ENCODE results near the gene LRP2BP.

The LRP2BP gene

DNA sequence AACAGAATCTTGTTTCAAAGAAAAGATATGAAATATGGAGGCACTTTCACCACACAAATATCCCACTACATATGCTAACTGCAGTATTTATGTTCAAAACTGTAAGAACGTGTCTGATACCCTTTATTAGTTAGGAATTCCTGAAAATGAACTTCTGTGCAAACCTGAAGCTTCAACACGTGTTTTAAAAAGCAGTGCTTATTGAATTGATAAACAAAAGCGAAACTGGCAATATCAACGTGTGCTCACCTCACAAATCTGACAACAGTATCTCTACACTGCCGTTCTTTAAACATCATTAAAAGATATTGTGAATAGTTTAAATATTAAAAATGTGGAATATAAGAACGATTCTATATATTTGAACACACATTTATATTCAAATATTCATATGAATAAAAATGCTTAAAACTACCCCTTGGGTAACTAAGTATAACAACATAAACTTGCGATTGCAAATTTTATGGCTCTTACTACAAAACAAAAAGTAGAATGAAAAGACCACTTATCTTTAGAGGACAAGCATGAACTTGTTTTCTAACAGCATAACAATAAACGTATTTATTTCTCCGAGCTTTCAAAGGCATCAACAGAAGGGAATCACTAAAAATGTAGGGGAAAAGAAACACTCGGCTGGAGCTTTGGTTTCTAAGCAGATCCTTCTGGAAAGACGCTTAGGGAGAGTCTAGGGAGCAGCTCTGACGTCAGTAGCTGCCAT, at the start of gene LRP2BP:
Gene LRP2BP, minus strand, starts transcription at position 687 of the 718 bp plus-strand sequence. CDS start 17,738 bp downstream, outside the sequence.
- DNase-seq (ENCODE audit: low read depth in 2 of 2): no peak

DNA sequence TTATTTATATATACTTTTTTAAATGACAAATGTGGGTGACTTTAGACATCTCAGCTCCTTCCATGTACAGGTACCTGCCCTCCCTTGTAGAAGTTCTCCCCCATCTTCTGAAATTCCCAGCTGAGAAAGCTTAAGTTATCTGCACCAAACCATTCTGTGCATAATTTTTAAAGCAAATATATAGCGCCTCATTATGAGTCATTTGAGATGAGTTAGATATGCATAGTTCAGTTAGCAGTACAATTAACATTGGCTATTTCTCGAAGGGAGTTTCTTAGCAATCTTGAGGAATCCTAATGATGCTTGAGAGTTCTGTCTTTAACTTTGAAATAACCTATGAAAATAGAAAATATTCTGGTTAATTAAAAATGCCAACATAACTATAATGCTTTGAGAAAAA, 49.5 kb upstream of the LRP2BP start:
- no peak for DNase-seq (ENCODE audit: low read depth in 2 of 2)

DNA sequence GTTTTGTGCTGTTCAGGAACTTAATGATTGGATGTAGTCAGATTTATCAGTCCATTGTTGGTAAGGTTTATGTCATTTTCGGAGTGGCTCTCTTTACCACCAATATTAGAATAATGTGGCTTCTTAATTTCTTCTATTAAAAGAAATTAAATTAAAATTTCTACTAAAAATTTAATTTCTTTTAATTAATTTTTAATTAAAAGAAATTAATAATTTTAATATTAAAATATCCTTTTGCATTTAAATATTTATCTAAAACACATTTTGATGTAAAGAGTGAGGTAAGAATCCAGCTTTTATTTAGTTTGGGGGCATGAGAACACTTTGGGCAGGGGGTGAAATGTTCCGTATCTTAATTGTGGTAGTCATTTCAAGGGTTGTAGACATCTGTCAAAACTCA, 45.8 kb upstream of the LRP2BP start:
- DNase-seq (ENCODE audit: low read depth in 2 of 2): no peak

DNA sequence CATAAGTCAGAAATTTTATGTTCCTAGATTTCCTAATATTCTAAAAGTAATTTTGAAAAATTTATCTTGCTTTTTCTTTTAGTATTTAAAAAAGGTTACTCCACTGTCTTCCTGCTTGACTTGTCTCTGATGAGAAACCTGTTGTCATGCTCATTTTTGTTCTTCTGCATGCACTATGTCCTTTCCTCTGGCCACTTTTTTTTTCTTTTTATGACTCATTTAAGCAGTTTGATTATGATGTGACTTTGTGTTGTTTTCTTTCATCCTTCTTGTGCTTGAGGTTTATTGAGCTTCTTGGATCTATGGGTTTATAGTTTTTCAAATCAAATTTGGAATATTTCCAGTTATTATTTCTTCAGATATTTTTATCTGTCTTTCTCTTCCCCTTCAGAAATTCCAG, 42.1 kb upstream of the LRP2BP start:
- DNase-seq (ENCODE audit: low read depth in 2 of 2): no peak

DNA sequence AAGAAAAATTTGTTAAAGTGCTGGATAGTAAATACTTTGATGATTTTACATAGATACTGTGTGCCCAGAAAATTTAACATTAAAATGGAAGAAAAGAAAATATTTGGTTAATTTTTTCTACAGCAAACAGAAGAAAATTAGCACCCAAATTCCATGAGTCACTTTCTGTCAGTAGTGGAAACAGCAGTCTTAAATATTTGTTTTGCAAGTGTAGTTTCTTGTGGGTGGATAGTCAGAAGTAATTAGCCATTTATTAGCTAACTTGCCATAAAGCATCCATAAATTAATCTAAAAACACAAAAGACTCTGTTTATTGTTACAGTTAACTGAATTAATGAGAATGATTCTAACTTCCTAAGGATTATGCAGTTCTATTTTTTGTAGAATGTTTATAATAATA, 39.7 kb upstream of the LRP2BP start:
- DNase-seq (ENCODE audit: low read depth in 2 of 2): no peak

DNA sequence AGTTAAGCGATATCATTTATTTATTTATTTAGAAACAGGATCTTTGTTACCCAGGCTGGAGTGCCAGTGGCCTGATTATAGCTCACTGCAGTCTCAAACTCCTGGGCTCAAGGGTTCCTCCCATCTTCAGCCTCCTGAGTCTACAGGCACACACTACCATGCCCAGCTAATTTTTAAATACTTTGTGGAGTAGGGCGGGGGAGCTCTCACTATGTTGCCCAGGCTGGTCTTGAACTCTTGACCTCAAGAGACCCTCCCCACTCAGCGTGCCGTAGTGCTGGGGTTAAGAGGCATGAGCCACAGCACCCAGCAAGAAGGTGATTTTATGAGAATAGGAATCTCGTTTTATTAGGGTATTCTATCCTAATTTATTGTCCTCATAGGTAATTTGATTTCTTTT, 33.9 kb upstream of the LRP2BP start:
- DNase-seq (ENCODE audit: low read depth in 2 of 2): no peak

DNA sequence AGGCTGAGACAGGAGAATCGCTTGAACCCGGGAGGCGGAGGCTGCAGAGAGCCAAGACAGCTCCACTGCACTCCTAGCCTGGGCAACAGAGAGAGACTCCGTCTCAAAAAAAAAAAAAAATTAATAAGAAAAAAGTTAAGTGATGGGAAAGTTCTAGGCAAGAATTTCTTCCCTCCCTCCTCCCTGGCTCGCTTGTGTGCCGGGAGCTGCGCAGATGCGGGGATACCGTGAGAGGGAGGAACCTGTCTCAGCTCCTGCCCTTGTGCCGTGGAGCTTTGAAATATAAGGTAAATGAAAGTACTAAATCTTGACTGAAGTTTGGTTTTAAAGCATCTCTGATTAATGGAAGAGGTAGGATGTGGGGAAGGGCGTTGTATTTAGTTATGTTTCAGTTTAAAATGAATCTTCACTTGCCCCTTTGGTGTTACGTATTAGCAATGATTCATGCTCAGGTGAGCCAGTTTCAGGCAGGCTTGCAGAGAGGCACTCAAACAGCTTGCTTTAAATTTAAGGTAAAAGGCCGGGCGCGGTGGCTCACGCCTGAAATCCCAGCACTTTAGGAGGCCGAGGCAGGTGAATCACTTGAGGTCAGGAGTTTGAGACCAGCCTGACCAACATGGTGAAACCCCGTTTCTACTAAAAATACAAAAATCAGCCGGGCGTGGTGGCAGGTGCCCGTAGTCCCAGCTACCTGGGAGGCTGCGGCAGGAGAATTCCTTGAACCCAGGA, 31.4 kb upstream of the LRP2BP start:
- no peak for DNase-seq (ENCODE audit: low read depth in 2 of 2)

DNA sequence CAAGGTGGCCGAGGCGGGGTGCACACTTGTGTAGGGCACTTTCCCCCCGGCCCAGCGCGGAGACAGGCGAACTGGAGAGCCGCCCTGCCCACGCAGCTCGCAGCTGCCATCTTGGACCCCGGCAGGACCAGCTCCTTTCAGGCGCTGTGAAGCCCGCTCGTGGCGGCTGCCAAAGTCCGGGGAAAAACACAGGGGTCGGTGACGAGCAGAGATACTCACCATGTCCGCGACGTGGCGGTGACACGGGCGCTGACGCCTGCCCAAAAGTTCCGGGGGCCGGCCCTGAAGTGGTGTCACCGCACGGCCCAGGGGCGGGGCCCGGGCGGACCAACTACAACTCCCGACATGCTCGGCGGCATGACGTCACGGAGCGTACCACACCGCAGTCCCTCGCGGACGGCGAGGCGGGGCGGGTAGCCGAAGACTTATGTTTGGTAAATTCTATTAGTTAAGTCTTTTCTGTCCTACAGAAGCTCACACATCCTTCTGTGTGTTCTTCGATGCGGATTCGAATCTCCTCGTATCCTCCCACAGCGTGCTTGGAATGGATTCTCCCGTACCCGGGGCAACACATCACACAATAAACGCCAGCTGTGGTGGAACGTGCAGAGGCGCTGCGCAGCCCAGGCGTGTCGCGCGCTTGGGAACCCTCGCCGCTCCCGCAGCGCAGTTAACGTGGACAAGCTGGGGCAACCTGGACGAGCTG, 30.1 kb upstream of the LRP2BP start, which contains the start of gene UFSP2:
Gene UFSP2, minus strand, starts transcription at position 318 of the 706 bp plus-strand sequence. Its CDS starts 96 bp downstream, at position 222.
- peak; percentile 72 to 80 for DNase-seq (ENCODE audit: low read depth in 2 of 2)

DNA sequence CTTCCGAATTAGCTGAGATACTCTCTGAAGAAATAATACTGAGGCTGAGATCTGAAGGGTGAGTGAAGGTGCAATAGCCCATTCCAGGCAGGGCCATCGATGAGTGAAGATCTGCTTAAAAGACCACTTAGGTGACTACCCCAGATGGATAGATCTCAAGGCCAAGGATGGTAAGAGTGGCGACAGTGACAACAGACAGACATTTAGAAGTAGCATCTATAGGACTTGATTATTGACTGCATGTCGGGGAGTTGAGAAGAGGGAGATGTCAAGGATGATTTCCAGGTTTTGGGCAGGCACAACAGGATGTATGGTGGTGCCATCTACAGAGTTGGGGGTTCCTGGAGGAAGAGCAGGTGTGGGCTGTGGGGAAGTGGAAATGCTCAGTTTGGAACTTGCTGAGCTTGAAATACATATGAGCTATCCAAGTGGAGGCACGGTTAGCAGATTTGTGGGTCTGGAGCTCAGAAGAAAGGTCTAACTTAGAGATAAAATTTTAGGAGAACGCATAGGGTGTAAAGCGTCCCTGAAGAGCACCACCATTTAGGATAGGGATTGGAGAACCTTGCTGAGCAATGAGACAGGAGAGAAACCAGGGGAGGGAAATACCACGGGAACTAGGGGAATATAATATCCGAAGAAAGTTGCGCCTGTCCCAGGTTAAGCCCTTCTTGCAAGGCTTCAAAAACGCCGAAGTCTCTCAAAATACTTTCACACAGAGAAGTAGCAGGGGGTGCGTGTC, 29.4 kb upstream of the LRP2BP start:
- DNase-seq (ENCODE audit: low read depth in 2 of 2): no peak

DNA sequence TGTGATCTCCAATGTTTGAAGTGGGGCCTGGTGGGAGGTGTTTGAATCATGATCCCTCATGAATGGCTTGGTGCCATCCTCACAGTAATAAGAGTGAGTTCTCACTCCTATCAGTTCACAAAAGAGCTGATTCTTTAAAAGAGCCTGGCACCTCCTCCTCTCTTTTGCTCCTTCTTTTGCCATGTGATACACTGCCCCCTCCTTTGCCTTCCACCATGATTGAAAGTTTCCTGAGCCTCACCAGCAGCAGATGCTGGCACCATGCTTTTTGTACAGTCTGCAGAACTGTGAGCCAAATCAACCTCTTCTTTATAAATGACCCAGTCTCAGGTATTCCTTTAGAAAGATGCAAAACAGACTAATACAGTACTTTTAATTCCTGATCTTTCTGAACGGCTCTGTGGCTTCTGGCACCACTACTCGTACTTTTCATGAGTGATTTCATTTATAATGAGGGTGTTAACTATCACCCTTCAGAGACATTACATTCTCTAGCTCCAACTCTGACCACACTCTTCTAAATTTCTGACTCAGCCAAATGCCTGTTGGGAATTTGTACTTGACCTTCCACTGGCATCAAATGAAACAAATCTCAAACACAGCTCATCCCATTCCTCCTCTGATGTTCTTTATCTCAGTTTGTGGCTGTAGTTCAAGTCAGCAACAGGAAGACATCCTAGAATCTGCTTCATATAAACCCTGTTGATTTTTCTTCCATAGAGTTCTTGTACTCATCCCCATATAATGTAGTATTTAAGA, 25.8 kb upstream of the LRP2BP start:
- no peak for DNase-seq (ENCODE audit: low read depth in 2 of 2)

DNA sequence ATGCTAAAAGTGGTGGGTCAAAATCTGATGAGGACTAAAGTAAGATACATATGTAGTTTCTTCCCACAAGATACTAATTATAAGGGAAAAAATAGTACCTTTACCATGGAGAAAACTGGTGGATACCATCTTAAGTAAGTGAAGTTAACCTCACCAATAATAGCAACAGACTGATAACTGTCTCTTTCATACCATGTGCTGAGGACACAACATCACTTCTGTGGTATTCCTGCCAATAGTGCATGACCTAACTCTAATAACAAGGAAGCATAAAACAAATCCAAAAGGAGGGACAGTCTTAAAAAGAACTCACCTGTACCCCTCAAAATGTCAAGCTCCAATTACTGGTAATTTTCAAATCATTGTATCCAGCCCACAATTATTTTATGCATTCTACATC, 21.2 kb upstream of the LRP2BP start:
- no peak for DNase-seq (ENCODE audit: low read depth in 2 of 2)

DNA sequence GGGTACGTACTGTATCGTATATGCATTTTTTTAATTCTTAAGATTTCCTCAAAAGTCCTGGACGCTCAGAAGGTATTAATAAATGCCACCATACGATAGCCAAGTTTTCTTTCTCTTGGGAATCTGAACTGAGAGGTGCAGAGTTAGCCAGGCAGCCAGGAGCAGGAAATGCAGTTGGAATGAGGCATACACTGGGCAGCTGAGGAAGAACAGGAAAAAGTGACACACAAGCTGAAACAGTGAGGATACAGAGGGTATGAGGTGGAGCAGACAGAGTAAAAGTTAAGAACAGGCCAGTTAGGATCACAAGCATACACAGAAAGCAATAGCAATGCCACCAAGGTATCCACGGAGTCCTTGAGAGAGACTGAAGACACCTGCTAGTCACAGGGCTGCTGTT, 16.7 kb upstream of the LRP2BP start:
- DNase-seq (ENCODE audit: low read depth in 2 of 2): no peak

DNA sequence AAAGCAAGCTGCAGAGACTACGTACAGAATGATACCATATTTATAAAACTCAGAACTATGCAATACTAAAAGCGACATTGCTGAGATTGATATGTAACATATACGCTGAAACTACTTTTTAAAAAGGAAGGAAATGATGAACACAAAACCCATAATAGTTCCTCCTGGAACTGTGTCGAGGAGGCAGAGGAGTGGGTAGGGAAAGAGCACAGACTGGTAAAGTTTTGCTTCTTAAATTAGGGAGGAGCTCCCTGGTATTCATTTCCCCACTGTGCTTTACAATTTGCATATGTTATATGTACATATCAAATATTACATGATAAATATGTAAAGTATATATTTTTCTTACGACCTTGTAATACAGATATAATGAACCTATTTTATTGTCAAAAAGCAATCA, 16.1 kb upstream of the LRP2BP start:
- DNase-seq (ENCODE audit: low read depth in 2 of 2): no peak

DNA sequence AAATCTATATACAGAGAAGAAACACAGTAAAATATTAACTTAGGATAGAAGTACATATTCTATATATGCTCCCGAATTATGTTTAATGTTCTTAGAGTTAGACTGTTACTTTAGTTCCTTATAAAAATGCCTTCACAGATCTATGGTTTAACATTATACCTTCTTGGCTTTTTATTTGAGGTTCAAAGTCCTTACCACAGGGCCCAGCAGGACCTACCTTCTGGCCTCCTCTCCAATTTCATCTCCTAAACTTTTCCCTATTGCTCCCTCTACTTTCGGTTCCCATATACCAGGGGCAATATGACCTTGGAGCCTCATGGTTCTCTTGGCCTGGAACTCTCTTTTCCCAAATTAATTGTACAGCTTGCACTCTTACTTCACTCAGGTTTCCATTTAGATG, 12.7 kb upstream of the LRP2BP start:
- no peak for DNase-seq (ENCODE audit: low read depth in 2 of 2)

DNA sequence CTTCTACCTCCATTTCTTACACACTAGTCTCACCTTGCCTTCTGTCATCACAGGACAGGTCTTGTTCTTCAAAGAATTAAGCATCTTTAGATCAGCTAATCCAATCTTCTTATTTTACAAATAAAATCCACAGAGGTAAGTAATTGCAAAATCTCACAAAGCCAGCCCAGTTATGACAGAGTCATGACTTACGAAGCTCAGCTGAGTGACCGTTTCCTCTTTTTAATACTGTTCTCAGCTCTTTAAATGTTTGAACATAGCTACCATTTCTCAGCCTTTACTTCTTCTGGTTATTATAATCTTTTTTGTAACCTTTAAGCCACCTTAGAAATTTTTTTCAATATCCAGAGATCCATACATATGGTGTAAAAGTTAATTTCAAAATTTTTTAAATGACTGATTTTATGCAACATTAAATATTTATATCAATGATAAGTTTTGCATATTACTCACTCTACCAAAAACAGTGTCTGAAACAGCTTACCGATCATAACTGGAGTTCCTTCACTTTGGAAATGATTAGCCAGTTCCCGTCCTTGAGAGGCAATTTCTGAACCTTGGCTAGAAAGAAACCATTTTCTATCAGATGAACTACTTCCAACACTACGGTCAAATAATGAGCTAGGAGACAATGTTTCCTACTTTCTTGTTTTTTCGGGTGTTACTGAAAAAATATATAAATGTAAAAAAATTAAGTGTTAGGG, 9.7 kb upstream of the LRP2BP start:
- no peak for DNase-seq (ENCODE audit: low read depth in 2 of 2)

DNA sequence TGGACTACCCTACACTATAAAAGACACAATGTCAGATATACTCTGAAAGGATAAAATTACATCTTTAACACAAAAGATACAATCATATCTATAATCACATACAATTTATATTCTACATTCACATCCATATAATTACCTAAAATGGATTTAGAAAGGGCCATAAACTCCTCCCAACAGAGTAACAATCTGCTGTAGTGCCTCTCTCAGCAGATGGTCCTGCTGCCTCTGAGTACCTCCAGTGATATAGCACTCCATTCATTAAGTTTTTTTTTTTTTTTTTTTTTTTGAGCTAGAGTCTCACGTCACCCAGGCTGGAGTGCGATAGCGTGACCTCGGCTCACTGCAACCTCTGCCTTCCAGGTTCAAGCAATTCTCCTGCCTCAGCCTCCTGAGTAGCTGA, 8.3 kb upstream of the LRP2BP start:
- DNase-seq (ENCODE audit: low read depth in 2 of 2): no peak

DNA sequence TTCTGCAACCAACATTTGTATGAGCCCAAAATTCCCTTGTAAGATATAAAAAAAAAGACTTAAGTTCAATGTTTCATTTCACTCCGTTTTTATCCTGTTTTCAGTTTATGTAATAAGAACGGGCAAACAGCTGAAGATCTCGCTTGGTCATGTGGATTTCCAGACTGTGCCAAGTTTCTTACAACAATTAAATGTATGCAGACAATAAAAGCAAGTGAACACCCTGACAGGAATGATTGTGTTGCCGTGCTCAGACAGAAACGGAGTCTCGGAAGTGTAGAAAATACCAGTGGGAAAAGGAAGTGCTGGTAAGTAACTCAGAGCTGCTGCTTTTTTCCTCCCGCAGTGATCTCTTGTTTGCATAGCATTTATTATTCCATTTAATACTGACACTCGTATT, 3.7 kb upstream of the LRP2BP start:
- DNase-seq (ENCODE audit: low read depth in 2 of 2): no peak

DNA sequence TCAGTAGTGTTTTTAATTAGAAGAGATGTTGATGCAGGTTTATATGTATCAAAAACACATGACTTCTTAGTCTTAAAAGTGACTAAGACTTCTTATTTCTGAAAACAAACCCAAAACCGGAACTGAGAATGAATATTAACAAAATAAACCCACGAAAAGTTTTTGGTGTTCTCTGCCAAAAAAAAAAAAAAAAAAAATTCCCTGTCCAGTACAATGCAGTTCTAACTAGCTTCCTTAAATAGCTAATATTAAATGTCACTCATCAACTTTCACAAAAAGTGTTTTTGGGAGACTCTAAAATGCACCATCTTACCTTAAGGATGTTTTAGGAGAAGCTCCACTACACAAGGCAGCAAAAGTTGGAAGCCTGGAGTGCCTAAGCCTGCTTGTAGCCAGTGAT, 2.9 kb upstream of the LRP2BP start:
- DNase-seq (ENCODE audit: low read depth in 2 of 2): no peak

DNA sequence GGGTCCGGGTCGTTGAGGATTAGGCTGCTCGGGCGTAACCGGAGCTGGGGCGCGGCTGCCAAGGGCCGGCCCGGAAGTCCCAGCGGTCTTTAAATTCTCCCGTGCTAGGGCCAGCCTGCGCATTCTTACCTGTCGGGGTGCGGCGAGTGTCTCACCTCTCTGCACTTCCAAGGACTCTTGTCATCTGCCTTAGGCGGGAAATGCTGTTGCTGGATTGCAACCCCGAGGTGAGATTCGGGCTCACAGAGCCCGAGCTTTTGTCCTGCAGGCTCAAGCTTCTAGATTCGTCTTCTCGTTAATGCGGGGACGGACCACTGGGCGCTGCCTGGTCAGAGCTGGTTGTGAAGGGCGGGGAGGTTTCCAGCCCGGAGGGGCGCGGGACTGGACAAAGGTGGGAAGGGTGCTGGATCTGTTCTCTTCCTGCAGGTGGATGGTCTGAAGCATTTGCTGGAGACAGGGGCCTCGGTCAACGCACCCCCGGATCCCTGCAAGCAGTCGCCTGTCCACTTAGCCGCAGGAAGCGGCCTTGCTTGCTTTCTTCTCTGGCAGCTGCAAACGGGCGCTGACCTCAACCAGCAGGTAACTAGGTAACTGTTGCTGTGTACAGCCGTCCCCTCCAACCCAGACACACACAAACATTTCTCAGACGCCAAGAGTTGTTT, 1.1 kb upstream of the LRP2BP start, which contains the start of gene ANKRD37:
Gene ANKRD37, plus strand, starts transcription at position 118 of the 662 bp plus-strand sequence. Its CDS starts 83 bp downstream, at position 201.
- DNase-seq (ENCODE audit: low read depth in 2 of 2): no peak
